ENCODE results near the gene ATP5F1B. TPM values are rescaled to one million over a fixed set of nuclear protein-coding genes. Genes with fewer than 3 reads are reported as not detected.

The ATP5F1B gene
- polyA plus RNA-seq, 2 of the 4 experiments (the other 2 are of a cell fraction): 778 to 1,500 TPM

DNA sequence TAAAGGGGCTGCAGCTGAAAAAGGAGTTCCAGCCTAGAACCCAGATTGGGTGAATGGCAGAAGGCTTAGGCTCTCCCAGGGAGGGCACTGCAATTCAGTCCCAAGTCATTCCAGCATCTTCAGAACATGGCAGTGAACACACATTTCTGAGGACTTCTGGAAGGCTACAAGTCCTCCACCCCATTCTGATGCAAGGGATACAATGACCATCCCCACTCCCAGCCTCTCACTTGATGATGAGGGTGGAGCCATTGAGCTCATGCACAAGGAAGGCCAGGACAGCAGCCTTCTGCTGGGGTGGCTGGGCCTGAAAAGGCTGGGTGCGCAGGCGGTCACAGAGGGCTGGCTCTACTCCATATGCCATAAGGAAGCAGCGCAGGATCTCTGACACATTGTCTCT lies 41.4 kb downstream of the ATP5F1B start (continued):
- TF ChIP-seq, protein P1, sequence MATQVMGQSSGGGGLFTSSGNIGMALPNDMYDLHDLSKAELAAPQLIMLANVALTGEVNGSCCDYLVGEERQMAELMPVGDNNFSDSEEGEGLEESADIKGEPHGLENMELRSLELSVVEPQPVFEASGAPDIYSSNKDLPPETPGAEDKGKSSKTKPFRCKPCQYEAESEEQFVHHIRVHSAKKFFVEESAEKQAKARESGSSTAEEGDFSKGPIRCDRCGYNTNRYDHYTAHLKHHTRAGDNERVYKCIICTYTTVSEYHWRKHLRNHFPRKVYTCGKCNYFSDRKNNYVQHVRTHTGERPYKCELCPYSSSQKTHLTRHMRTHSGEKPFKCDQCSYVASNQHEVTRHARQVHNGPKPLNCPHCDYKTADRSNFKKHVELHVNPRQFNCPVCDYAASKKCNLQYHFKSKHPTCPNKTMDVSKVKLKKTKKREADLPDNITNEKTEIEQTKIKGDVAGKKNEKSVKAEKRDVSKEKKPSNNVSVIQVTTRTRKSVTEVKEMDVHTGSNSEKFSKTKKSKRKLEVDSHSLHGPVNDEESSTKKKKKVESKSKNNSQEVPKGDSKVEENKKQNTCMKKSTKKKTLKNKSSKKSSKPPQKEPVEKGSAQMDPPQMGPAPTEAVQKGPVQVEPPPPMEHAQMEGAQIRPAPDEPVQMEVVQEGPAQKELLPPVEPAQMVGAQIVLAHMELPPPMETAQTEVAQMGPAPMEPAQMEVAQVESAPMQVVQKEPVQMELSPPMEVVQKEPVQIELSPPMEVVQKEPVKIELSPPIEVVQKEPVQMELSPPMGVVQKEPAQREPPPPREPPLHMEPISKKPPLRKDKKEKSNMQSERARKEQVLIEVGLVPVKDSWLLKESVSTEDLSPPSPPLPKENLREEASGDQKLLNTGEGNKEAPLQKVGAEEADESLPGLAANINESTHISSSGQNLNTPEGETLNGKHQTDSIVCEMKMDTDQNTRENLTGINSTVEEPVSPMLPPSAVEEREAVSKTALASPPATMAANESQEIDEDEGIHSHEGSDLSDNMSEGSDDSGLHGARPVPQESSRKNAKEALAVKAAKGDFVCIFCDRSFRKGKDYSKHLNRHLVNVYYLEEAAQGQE (IDR thresholded peaks at IDR 0.05): no peak
- TF ChIP-seq BHLHE40 (IDR thresholded peaks at IDR 0.05; ENCODE audit: low read depth, low read length) (no peak), SMC3 (IDR thresholded peaks at IDR 0.05) (no peak), KDM5A (IDR thresholded peaks at IDR 0.05) (no peak), GATA3 (IDR thresholded peaks at IDR 0.05; ENCODE audit: borderline replicate concordance) (no peak), HOXA7 (CRISPR knock-in tag; IDR thresholded peaks at IDR 0.05) (no peak), PHF8 (IDR thresholded peaks at IDR 0.05; ENCODE audit: borderline replicate concordance, low read depth) (no peak), EP300 (IDR thresholded peaks at IDR 0.05) (no peak), CBX2 (IDR thresholded peaks at IDR 0.05; ENCODE audit: borderline replicate concordance, low read depth) (no peak)
- TF ChIP-seq, protein P2, sequence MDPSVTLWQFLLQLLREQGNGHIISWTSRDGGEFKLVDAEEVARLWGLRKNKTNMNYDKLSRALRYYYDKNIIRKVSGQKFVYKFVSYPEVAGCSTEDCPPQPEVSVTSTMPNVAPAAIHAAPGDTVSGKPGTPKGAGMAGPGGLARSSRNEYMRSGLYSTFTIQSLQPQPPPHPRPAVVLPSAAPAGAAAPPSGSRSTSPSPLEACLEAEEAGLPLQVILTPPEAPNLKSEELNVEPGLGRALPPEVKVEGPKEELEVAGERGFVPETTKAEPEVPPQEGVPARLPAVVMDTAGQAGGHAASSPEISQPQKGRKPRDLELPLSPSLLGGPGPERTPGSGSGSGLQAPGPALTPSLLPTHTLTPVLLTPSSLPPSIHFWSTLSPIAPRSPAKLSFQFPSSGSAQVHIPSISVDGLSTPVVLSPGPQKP (IDR thresholded peaks at IDR 0.05; ENCODE audit: low read depth, low read length): no peak

DNA sequence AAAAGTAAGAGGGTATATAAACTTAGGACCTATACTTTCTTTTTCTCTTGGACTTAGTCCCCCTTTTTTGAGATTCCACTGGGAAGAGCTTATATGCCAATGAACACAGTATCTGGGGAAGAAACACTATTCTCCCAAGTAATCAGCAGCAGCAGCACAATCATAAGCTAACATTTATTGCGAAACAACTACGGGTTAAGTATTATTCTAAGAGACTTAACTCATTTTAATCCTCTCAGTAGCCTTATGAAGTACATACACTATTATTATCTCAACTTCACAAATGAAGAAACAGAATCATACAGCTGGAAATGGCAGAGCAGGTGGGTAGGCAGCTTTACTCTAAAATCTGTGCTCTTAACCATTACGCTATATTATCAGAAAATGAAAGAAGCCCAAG lies 43.5 kb downstream of the ATP5F1B start:
- H3K4me1 ChIP-seq: no peaks in the 10 kb centered on the region
- TF ChIP-seq HEYL (CRISPR knock-in tag; IDR thresholded peaks at IDR 0.05): no peak
- TF ChIP-seq RARB (CRISPR knock-in tag; IDR thresholded peaks at IDR 0.05): no peak
- peak in 1 of 2 experiments; percentile 63; a peak in 1 of 4 replicates for TF ChIP-seq CEBPB (IDR thresholded peaks at IDR 0.05)
- TF ChIP-seq JUNB (IDR thresholded peaks at IDR 0.05): no peak
- POLR2A ChIA-PET: no interaction called here
- CTCF ChIA-PET: interaction anchor here (0.6 to 5.6 kb wide), 13 partner anchors 8 to 111 kb away, joined by 3 to 49 read pairs (median 5); no protein-coding TSS in a partner anchor
- no peak overlapping the region for H3K27ac ChIP-seq
- no peak overlapping the region for H3K4me3 ChIP-seq
- DNase-seq (ENCODE audit: low read depth in 1 of 2, low spot score in 1 of 2): no peak
- no peaks in the 10 kb centered on the region for H3K9me3 ChIP-seq
- ATAC-seq: no peak
- 87% methylated on average over 3 of the region's 3 CpGs for WGBS (ENCODE audit: missing lambda C conversion rate)
- FAIRE-seq: no peak
- H3K4me2 ChIP-seq: no peak overlapping the region

DNA sequence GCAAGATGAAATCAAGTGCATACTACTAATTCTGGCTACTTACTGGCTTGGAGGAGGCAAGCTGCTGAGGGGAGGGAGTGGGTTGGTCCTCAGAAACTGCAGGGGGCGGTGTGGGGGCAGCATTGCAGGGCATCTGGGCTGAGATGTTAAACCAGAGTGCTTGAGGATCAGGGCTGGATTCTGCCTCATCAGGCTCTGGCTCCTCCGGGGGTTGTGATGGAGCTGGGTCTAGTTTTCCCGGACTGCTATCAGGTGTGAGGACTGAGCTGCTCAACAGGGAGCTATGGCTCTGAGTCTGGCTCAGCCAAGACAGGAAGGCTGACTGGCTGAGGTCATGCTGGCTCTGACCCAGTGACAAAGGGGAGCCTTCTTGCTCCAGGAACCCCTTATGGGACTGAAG lies 44.3 kb downstream of the ATP5F1B start:
- Histone ChIP-seq H3K4me1 (no peaks in the 10 kb centered on the region), H3K4me2 (no peak overlapping the region), H3K9me3 (no peaks in the 10 kb centered on the region), H3K4me3 (no peak overlapping the region), H3K27ac (no peak overlapping the region)
- CTCF ChIA-PET: interaction anchor here (0.6 to 5.6 kb wide), 17 partner anchors 8 to 111 kb away, joined by 3 to 49 read pairs (median 5); no protein-coding TSS in a partner anchor
- ATAC-seq (peak; percentile 40 to 72; a peak in 4 of 6 replicates), DNase-seq (ENCODE audit: low read depth in 1 of 2, low spot score in 1 of 2) (peak; percentile 29 to 43), FAIRE-seq (no peak)
- 85% methylated on average over 3 of the region's 3 CpGs for whole genome bisulfite sequencing (ENCODE audit: missing lambda C conversion rate)
- POLR2A ChIA-PET: no interaction called here
- TF ChIP-seq, protein P3, sequence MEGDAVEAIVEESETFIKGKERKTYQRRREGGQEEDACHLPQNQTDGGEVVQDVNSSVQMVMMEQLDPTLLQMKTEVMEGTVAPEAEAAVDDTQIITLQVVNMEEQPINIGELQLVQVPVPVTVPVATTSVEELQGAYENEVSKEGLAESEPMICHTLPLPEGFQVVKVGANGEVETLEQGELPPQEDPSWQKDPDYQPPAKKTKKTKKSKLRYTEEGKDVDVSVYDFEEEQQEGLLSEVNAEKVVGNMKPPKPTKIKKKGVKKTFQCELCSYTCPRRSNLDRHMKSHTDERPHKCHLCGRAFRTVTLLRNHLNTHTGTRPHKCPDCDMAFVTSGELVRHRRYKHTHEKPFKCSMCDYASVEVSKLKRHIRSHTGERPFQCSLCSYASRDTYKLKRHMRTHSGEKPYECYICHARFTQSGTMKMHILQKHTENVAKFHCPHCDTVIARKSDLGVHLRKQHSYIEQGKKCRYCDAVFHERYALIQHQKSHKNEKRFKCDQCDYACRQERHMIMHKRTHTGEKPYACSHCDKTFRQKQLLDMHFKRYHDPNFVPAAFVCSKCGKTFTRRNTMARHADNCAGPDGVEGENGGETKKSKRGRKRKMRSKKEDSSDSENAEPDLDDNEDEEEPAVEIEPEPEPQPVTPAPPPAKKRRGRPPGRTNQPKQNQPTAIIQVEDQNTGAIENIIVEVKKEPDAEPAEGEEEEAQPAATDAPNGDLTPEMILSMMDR (IDR thresholded peaks at IDR 0.05): peak; percentile 14; the same call in 1 of the 3 replicates
- peak in 1 of 2 experiments; percentile 43; a peak in 2 of 5 replicates for TF ChIP-seq RAD21 (conservative IDR thresholded peaks at IDR 0.05 in 1 of 2, IDR thresholded peaks at IDR 0.05 in 1 of 2)
- TF ChIP-seq EHMT2 (IDR thresholded peaks at IDR 0.05; ENCODE audit: low read depth): no peak
